Measurements from ENCODE around the gene LRRC32.

- no peak for TF ChIP-seq POLR2A (IDR thresholded peaks at IDR 0.05)
- TF ChIP-seq, protein P1, sequence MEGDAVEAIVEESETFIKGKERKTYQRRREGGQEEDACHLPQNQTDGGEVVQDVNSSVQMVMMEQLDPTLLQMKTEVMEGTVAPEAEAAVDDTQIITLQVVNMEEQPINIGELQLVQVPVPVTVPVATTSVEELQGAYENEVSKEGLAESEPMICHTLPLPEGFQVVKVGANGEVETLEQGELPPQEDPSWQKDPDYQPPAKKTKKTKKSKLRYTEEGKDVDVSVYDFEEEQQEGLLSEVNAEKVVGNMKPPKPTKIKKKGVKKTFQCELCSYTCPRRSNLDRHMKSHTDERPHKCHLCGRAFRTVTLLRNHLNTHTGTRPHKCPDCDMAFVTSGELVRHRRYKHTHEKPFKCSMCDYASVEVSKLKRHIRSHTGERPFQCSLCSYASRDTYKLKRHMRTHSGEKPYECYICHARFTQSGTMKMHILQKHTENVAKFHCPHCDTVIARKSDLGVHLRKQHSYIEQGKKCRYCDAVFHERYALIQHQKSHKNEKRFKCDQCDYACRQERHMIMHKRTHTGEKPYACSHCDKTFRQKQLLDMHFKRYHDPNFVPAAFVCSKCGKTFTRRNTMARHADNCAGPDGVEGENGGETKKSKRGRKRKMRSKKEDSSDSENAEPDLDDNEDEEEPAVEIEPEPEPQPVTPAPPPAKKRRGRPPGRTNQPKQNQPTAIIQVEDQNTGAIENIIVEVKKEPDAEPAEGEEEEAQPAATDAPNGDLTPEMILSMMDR (IDR thresholded peaks at IDR 0.05) = no peak
- no peak for TF ChIP-seq EP300 (IDR thresholded peaks at IDR 0.05)
- TF ChIP-seq POLR2AphosphoS5 (IDR thresholded peaks at IDR 0.05) = no peak
Measured at GRCh38 chr11:76661834-76662434, 8.6 kb downstream of the LRRC32 start.

All from sigmoid colon (tissue), 4 donors.